Type B pancreatic cell (in vitro differentiated cells): Measurements from ENCODE around the gene CDK5. TPM values are rescaled to one million over a fixed set of nuclear protein-coding genes. Genes with fewer than 3 reads are reported as not detected.
"Not testable (repeated sequence)": the region's sequence is repeated elsewhere in the genome, so short reads cannot be mapped to it uniquely, and the experiment has no call there.

Experiments
- DNase-seq: peaks from one replicate; pipeline ENCODE4 v3.0.0; 2021; ENCODE audit warnings: mixed read lengths; ENCODE audit not compliant: unreplicated experiment; ENCODE audit errors: extremely low spot score
- H3K27ac Mint-ChIP-seq: 2 replicates; pipeline ENCODE4 v1.8.0; 2021; ENCODE audit warnings: mild to moderate bottlenecking, mixed read lengths
- H3K27me3 Mint-ChIP-seq: 2 replicates; pipeline ENCODE4 v1.8.0; 2021; ENCODE audit warnings: mixed read lengths
- H3K36me3 Mint-ChIP-seq: 2 replicates; pipeline ENCODE4 v1.8.0; 2021; ENCODE audit warnings: mixed read lengths
- H3K4me1 Mint-ChIP-seq: one replicate; pipeline ENCODE4 v1.8.0; 2021; ENCODE audit warnings: mixed read lengths; ENCODE audit not compliant: unreplicated experiment
- H3K4me3 Mint-ChIP-seq: 2 replicates; pipeline ENCODE4 v1.8.0; 2021; ENCODE audit warnings: mild to moderate bottlenecking, mixed read lengths
- H3K9me3 Mint-ChIP-seq: 2 replicates; pipeline ENCODE4 v1.8.0; 2021; ENCODE audit warnings: mixed read lengths
- total RNA-seq: library from RNA; stranded (reverse); gene quantifications from 2 replicates; pipeline ENCODE4 v1.2.1, GENCODE V29; 2021; ENCODE audit warnings: low replicate concordance
- TF ChIP-seq, protein P1 (sequence below): fragments of 200-600 bp; sonication (generic); conservative IDR thresholded peaks from 2 replicates; pipeline ENCODE4 v1.5.0; 2021; ENCODE audit warnings: antibody characterized with exemption, mild to moderate bottlenecking

Gene CDK5
- total RNA-seq, 1 donor from 2014 or later: 20.5 TPM

DNA sequence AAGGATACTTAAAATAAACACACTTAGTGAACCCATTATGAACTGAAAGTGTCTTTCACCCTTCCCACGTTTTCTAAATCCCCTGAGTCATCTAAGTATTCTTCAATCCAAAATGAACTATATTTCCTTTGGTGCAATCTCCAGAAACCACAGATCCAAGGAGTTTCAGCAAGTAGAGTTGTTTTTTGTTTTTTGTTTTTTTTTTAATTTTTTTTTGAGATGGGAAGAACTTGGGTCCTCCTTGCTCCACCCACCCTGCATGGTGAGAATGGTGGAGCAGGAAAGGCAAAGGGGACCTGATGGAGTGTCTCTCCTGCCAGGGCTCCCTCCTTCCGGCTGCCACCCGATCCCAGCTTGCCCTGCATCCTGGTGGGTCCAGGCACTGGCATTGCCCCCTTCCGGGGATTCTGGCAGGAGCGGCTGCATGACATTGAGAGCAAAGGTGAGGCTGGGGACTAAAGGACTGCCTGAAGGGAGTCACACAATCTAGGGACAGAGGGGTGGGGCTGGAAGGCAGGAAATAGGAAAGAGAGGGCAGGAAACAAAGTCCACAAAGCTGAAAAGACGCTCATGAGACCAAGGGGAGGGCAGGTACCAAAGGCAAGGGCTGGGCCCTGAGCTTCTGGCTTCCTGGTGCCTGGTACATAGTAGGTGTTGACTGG lies 45.5 kb downstream of the CDK5 start:
- Mint-ChIP-seq H3K4me1 (peaks cover 36% of the 10 kb centered on the region), H3K36me3 (no peaks in the 10 kb centered on the region), H3K9me3 (no peaks in the 10 kb centered on the region), H3K4me3 (peak overlapping the region; percentile 39), H3K27ac (peak overlapping the region; percentile 32), H3K27me3 (peaks cover 43% of the 10 kb centered on the region)
- no peak for DNase-seq
- TF ChIP-seq, protein P1, sequence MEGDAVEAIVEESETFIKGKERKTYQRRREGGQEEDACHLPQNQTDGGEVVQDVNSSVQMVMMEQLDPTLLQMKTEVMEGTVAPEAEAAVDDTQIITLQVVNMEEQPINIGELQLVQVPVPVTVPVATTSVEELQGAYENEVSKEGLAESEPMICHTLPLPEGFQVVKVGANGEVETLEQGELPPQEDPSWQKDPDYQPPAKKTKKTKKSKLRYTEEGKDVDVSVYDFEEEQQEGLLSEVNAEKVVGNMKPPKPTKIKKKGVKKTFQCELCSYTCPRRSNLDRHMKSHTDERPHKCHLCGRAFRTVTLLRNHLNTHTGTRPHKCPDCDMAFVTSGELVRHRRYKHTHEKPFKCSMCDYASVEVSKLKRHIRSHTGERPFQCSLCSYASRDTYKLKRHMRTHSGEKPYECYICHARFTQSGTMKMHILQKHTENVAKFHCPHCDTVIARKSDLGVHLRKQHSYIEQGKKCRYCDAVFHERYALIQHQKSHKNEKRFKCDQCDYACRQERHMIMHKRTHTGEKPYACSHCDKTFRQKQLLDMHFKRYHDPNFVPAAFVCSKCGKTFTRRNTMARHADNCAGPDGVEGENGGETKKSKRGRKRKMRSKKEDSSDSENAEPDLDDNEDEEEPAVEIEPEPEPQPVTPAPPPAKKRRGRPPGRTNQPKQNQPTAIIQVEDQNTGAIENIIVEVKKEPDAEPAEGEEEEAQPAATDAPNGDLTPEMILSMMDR: no peak

DNA sequence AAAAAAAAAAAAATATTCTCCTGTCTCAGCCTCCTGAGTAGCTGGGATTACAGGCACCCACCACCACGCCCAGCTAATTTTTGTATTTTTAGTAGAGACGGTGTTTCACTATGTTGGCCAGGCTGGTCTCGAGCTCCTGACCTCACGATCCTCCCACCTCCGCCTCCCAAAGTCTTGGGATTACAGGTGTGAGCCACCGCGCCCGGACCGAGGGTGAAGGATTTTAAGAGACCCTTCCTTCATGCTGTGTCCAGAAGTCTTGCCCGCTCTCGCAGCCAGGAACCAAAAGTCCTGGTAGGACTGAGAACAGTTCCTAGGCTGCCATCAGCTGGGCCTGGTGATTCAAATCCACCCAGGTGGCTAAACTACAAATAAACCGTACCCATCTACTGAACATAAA lies 46.1 kb downstream of the CDK5 start:
- DNase-seq, H3K9me3 Mint-ChIP-seq, H3K36me3 Mint-ChIP-seq: not testable (repeated sequence)
- peaks cover 36% of the 10 kb centered on the region for H3K4me1 Mint-ChIP-seq
- H3K4me3 Mint-ChIP-seq: peak overlapping the region; percentile 39
- H3K27ac Mint-ChIP-seq: peak overlapping the region; percentile 32
- peaks cover 41% of the 10 kb centered on the region for H3K27me3 Mint-ChIP-seq

DNA sequence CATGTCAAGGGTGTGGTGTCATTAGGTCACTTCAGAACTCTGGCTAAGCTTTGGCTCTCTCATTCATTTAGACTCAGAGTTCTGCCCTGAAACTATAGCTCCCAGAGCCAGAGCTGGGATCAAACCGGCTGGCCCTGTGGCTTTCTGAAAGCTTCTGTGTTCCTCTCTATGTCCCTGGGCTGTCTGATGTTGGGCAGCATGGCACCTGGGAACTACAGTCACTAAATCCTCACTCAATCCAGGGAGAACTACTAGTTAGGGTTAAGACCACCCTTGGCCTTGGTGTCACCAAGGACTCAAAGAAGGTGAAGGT lies 46.6 kb downstream of the CDK5 start:
- Mint-ChIP-seq H3K36me3 (no peaks in the 10 kb centered on the region), H3K4me1 (peaks cover 36% of the 10 kb centered on the region), H3K27ac (no peak overlapping the region), H3K27me3 (peaks cover 38% of the 10 kb centered on the region), H3K9me3 (no peaks in the 10 kb centered on the region), H3K4me3 (no peak overlapping the region)
- no peak for DNase-seq
- TF ChIP-seq, protein P1: no peak

DNA sequence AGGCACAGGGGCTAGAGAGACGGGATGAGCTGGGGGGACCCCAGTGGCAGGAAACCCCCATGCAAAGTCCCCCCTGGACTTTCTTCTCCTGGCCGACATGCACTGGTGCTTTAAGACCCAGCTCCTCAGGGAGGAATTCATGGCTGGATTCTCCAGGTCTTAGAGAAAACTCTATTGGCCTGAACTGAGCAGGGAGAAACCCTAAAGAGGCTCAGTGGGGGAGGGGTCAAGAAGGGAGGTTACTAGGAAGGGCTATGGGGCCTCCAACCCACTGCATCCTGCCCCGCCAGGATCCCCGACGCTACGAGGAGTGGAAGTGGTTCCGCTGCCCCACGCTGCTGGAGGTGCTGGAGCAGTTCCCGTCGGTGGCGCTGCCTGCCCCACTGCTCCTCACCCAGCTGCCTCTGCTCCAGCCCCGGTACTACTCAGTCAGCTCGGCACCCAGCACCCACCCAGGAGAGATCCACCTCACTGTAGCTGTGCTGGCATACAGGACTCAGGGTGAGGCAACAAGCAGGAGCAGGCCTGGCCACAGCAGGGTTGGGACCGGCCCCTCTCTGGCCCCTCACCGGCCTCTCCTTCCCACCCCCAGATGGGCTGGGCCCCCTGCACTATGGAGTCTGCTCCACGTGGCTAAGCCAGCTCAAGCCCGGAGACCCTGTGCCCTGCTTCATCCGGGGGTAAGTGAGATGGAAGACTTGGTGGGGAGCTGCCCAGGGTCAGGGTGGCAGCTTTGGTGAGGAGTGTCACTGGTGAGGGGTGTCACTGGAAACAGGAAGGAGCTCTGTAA lies 47.2 kb downstream of the CDK5 start:
- H3K36me3 Mint-ChIP-seq: no peaks in the 10 kb centered on the region
- peaks cover 36% of the 10 kb centered on the region for H3K4me1 Mint-ChIP-seq
- no peak overlapping the region for H3K27ac Mint-ChIP-seq

DNA sequence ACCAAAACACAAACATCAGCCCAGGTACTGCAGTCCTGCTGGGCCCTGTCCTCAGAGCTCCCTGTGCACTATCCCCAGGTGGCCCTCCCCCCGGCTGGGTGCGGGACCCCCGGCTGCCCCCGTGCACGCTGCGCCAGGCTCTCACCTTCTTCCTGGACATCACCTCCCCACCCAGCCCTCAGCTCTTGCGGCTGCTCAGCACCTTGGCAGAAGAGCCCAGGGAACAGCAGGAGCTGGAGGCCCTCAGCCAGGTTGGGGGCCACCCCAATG lies 47.7 kb downstream of the CDK5 start:
- no peaks in the 10 kb centered on the region for H3K36me3 Mint-ChIP-seq
- peaks cover 38% of the 10 kb centered on the region for H3K27me3 Mint-ChIP-seq
- TF ChIP-seq, protein P1: no peak
- no peaks in the 10 kb centered on the region for H3K9me3 Mint-ChIP-seq
- no peak overlapping the region for H3K27ac Mint-ChIP-seq
- DNase-seq: no peak
- H3K4me1 Mint-ChIP-seq: peaks cover 36% of the 10 kb centered on the region
- no peak overlapping the region for H3K4me3 Mint-ChIP-seq

More for the DNA sequence above, 47.2 kb downstream of the CDK5 start:
- Mint-ChIP-seq H3K9me3 (no peaks in the 10 kb centered on the region), H3K27me3 (peaks cover 40% of the 10 kb centered on the region), H3K4me3 (peak overlapping the region; percentile 49)
- TF ChIP-seq, protein P1: no peak
- DNase-seq: no peak

DNA sequence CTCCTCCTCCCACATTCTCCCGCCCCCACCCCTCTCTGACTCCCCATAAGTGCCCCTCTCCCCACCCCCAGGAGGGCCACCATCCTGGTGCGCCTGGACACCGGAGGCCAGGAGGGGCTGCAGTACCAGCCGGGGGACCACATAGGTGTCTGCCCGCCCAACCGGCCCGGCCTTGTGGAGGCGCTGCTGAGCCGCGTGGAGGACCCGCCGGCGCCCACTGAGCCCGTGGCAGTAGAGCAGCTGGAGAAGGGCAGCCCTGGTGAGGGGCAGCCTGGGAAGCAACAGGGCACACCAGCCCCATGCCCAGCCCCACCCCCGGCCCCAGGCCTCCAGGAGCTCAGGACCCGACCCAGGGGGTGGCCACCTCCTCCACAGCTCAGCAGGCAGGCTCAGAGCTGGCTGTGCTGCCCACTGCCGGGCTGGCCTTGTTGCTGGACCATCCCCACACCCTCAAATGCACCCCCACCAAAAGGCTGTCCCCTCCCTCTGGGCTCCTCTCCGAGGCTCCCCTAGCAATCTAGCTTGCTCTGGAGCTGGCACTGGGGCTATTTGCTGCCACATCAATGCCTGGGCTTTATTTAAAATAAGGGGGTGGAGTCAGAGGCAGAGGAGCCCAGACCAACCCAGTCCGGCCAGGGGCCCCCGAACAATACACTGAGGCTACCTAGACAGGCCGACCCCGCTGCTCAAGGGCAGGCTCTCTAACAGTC lies 48.2 kb downstream of the CDK5 start:
- no peak overlapping the region for H3K4me3 Mint-ChIP-seq
- no peaks in the 10 kb centered on the region for H3K9me3 Mint-ChIP-seq
- no peak for DNase-seq

More for the DNA sequence above, 48.2 kb downstream of the CDK5 start:
- no peaks in the 10 kb centered on the region for H3K36me3 Mint-ChIP-seq
- H3K4me1 Mint-ChIP-seq: peaks cover 36% of the 10 kb centered on the region
- peaks cover 37% of the 10 kb centered on the region for H3K27me3 Mint-ChIP-seq
- no peak overlapping the region for H3K27ac Mint-ChIP-seq
- TF ChIP-seq, protein P1: no peak
